ENCODE data around the gene RAB33B.
"Not testable (repeated sequence)": the region's sequence is repeated elsewhere in the genome, so short reads cannot be mapped to it uniquely, and the experiment has no call there.

The RAB33B gene

GRCh38 chr4:139461022-139461628, 7.2 kb downstream of the RAB33B start:
- Histone ChIP-seq H3K4me3 (replicated peaks; ENCODE audit: insufficient read depth, low read length) (no peak overlapping the region), H3K27me3 (ENCODE audit: insufficient read depth, poor library complexity, severe bottlenecking) (no peaks in the 10 kb centered on the region), H3K27ac (replicated peaks) (no peak overlapping the region)
- TF ChIP-seq GABPA (IDR thresholded peaks at IDR 0.05; ENCODE audit: low read depth): no peak
- no peak for TF ChIP-seq CTCF (IDR thresholded peaks at IDR 0.05; ENCODE audit: insufficient read depth, low read length)
- no peak for TF ChIP-seq REST (IDR thresholded peaks at IDR 0.05; ENCODE audit: insufficient replicate concordance, low read depth)
- no peak for TF ChIP-seq SPI1 (IDR thresholded peaks at IDR 0.05; ENCODE audit: borderline replicate concordance, low read depth)
- TF ChIP-seq POLR2AphosphoS5 (IDR thresholded peaks at IDR 0.05; ENCODE audit: low read depth): no peak
- DNase-seq (ENCODE audit: low read depth in 1 of 2, low spot score in 1 of 2): no peak

GRCh38 chr4:139464512-139464911, 10.6 kb downstream of the RAB33B start:
- H3K4me3 ChIP-seq (replicated peaks; ENCODE audit: insufficient read depth, low read length); H3K27ac ChIP-seq (replicated peaks); H3K27me3 ChIP-seq (ENCODE audit: insufficient read depth, poor library complexity, severe bottlenecking); DNase-seq (ENCODE audit: low read depth in 1 of 2, low spot score in 1 of 2): not testable (repeated sequence)

- no peak for DNase-seq (ENCODE audit: low read depth in 1 of 2, low spot score in 1 of 2)
- Histone ChIP-seq H3K4me3 (replicated peaks; ENCODE audit: insufficient read depth, low read length) (no peak overlapping the region), H3K27ac (replicated peaks) (no peak overlapping the region), H3K27me3 (ENCODE audit: insufficient read depth, poor library complexity, severe bottlenecking) (no peaks in the 10 kb centered on the region)
- no peak for TF ChIP-seq GABPA (IDR thresholded peaks at IDR 0.05; ENCODE audit: low read depth)
- TF ChIP-seq POLR2AphosphoS5 (IDR thresholded peaks at IDR 0.05; ENCODE audit: low read depth): no peak
- TF ChIP-seq REST (IDR thresholded peaks at IDR 0.05; ENCODE audit: insufficient replicate concordance, low read depth): no peak
Observed at GRCh38 chr4:139465922-139466321, 12.0 kb downstream of the RAB33B start.

- H3K27ac ChIP-seq (replicated peaks); H3K27me3 ChIP-seq (ENCODE audit: insufficient read depth, poor library complexity, severe bottlenecking); H3K4me3 ChIP-seq (replicated peaks; ENCODE audit: insufficient read depth, low read length); DNase-seq (ENCODE audit: low read depth in 1 of 2, low spot score in 1 of 2): not testable (repeated sequence)
Observed at GRCh38 chr4:139468756-139469155, 14.8 kb downstream of the RAB33B start.

- Histone ChIP-seq H3K4me3 (replicated peaks; ENCODE audit: insufficient read depth, low read length) (no peak overlapping the region), H3K27ac (replicated peaks) (no peak overlapping the region), H3K27me3 (ENCODE audit: insufficient read depth, poor library complexity, severe bottlenecking) (no peaks in the 10 kb centered on the region)
- DNase-seq (ENCODE audit: low read depth in 1 of 2, low spot score in 1 of 2): no peak
- TF ChIP-seq POLR2AphosphoS5 (IDR thresholded peaks at IDR 0.05; ENCODE audit: low read depth) (no peak), GABPA (IDR thresholded peaks at IDR 0.05; ENCODE audit: low read depth) (no peak), REST (IDR thresholded peaks at IDR 0.05; ENCODE audit: insufficient replicate concordance, low read depth) (no peak), SPI1 (IDR thresholded peaks at IDR 0.05; ENCODE audit: borderline replicate concordance, low read depth) (no peak), CTCF (IDR thresholded peaks at IDR 0.05; ENCODE audit: insufficient read depth, low read length) (no peak)
Observed at GRCh38 chr4:139469216-139469615, 15.3 kb downstream of the RAB33B start.
